Kidney capillary endothelial cell (primary cell): ENCODE results near the gene SENP7.
A peak's percentile ranks its signal among the peaks of the same experiment; 100 is the strongest.
"Not testable (repeated sequence)": the region's sequence is repeated elsewhere in the genome, so short reads cannot be mapped to it uniquely, and the experiment has no call there.

Experiments
- DNase-seq: peaks from one replicate; pipeline ENCODE4 v3.0.0-alpha.2; 2018; ENCODE audit warnings: low spot score

Gene SENP7

GRCh38 chr3:101512646-101513418, at the start of gene SENP7:
SENP7 (minus strand) TSS chr3:101513212; CDS start chr3:101513130, 82 bp downstream.
- peak; percentile 78 for DNase-seq

GRCh38 chr3:101561630-101562328, 48.8 kb upstream of the SENP7 start, which contains the start of gene TRMT10C:
TRMT10C (plus strand) TSS chr3:101561868; CDS start chr3:101564782, 2,914 bp downstream.
- DNase-seq: peak; percentile 85

GRCh38 chr3:101556064-101556463, 43.1 kb upstream of the SENP7 start:
- no peak for DNase-seq

GRCh38 chr3:101553381-101553780, 40.4 kb upstream of the SENP7 start:
- DNase-seq: not testable (repeated sequence)

GRCh38 chr3:101551359-101552081, 38.5 kb upstream of the SENP7 start:
- not testable (repeated sequence) for DNase-seq

- DNase-seq: no peak
Observed at GRCh38 chr3:101549473-101549872, 36.5 kb upstream of the SENP7 start.

- no peak for DNase-seq
Observed at GRCh38 chr3:101548527-101549105, 35.6 kb upstream of the SENP7 start.

- no peak for DNase-seq
Observed at GRCh38 chr3:101544161-101544850, 31.3 kb upstream of the SENP7 start.

- DNase-seq: no peak
Observed at GRCh38 chr3:101542957-101543356, 29.9 kb upstream of the SENP7 start.

- DNase-seq: not testable (repeated sequence)
Observed at GRCh38 chr3:101536955-101537354, 23.9 kb upstream of the SENP7 start.

- DNase-seq: no peak
Observed at GRCh38 chr3:101536266-101536665, 23.3 kb upstream of the SENP7 start.

- DNase-seq: no peak
Observed at GRCh38 chr3:101535221-101535620, 22.2 kb upstream of the SENP7 start.

- DNase-seq: no peak
Observed at GRCh38 chr3:101533603-101533968, 20.6 kb upstream of the SENP7 start.

GRCh38 chr3:101532783-101533602, 20.0 kb upstream of the SENP7 start:
- no peak for DNase-seq

GRCh38 chr3:101531473-101532086, 18.6 kb upstream of the SENP7 start:
- DNase-seq: no peak

GRCh38 chr3:101530686-101531047, 17.7 kb upstream of the SENP7 start:
- no peak for DNase-seq

- no peak for DNase-seq
Observed at GRCh38 chr3:101529816-101530685, 17.0 kb upstream of the SENP7 start.

- no peak for DNase-seq
Observed at GRCh38 chr3:101527906-101528305, 14.9 kb upstream of the SENP7 start.

GRCh38 chr3:101527441-101527840, 14.4 kb upstream of the SENP7 start:
- no peak for DNase-seq
